Measurements from ENCODE around the gene RASSF4.
"Not testable (repeated sequence)": the region's sequence is repeated elsewhere in the genome, so short reads cannot be mapped to it uniquely, and the experiment has no call there.

The RASSF4 gene

DNA sequence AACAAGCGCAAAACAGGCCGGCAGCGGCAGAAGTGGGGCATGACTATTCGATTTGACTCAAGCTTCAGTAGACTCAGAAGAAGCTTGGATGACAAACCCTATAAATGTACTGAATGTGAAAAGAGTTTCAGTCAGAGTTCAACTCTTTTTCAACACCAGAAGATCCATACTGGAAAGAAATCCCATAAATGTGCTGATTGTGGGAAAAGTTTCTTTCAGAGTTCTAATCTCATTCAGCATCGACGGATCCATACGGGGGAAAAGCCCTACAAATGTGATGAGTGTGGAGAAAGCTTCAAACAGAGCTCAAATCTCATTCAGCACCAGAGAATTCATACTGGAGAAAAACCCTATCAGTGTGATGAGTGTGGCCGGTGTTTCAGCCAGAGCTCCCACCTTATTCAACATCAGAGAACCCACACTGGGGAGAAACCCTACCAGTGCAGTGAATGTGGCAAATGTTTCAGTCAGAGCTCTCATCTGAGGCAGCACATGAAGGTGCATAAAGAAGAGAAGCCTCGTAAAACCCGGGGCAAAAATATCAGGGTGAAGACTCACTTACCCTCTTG, 43.9 kb downstream of the RASSF4 start:
- DNase-seq: no peak

DNA sequence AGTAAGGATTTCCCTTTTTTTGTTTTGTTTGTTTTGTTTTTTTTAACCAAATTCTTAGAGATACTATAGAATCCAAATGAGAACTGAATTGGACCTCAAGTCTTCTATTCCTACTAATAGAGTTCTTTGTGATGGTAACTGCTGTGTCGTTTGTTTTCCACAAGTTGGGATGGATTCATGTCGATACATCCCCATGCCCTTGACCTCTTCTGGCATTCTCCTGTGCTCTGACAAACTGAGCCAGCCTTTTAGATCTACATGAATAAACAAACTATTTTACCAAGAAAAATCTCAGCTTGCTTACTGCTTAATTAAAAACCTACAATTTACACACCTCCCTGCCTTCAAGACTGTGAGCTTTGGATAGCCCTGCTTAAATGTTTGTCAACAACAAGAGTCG, 45.1 kb downstream of the RASSF4 start:
- DNase-seq: no peak

DNA sequence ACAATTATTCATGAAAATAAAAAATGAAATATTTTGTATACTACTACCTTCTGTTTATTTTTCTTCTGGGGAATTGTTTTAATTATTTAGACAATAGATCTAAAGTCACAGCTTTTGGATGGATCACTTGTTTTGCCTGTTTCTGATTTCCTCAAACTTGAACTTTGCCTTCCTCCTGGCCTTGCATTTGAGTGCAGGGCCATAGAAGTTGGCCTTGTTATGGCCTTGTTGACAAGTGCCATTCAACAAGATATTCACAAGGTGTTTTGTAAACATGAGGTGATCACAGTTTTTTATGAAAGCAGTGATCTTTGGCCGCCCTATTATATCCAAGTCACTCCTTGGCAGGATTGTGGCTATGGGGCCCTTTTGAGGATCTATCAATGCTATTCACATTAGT, 45.7 kb downstream of the RASSF4 start:
- DNase-seq: no peak

DNA sequence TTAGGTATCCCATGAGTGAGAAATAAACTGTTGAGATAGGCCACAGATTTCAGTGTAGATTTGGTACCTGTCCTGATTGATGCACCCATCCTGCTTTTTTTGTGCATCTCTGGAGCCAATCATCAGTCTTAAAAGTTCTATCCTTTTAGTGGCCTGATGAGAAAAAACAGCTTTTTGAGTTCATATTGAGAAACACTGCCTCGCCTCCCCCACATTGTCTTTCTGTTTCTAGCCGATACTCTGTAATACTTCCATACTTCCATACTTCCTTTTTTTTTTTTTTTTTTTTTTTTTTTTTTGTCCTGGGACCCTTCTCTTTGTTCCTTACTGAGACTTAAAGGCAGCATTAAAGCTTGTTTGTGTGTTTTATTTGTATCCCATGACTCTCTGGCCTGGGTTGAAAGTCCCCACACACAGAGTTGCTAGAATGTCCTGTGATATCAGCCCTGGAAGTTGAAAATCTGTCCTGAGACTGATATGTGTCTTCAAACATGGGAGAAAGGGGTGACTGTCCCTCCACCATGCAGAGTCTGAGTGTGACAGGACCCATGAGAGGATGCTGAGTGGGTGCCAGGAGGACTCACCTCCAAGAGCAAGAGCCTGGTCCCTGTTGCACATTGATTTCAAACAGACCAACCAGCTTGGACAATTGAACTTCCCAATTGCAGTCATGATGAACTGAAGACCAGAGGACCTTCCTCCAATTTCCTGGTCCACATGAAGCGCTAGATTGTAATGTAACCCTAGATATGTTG, 46.9 kb downstream of the RASSF4 start:
- no peak for DNase-seq

DNA sequence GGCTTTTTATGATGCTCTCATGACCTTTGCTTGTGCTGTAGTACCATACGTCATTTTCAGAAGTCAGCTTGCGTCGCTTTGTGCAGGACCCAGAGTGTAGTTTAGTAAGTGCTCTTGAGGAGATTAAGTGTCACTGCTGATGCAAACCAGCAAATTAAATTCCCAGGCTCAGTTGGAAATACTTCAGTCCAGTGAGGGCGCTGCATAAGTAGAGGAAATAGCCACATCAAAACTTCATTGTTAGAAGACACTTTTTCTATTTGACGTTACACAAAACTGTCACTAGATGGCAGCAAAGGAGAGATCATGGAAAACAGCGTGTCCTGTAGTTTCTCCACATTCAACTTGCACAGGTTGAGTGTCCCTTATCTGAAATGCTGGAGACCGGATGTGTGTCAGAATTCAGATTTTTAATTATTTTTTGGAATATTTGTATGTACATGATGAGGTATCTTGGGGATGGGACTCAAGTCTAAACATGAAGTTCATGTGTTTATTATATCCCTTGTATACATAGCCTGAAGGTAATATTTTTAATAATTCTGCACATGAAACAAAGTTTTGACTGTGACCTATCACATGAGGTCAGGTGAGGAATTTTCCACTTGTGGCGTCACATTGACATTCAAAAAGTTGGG, 49.0 kb downstream of the RASSF4 start:
- peak; percentile 48 for DNase-seq

DNA sequence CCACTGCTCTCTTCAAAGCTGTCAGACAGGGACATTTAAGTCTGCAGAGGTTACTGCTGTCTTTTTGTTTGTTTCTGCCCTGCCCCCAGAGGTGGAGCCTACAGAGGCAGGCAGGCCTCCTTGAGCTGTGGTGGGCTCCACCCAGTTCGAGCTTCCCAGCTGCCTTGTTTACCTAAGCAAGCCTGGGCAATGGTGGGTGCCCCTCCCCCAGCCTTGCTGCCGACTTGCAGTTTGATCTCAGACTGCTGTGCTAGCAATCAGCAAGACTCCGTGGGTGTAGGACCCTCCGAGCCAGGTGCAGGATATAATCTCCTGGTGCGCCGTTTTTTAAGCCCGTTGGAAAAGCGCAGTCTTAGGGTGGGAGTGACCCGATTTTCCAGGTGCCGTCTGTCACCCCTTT, 55.0 kb downstream of the RASSF4 start:
- DNase-seq: not testable (repeated sequence)

DNA sequence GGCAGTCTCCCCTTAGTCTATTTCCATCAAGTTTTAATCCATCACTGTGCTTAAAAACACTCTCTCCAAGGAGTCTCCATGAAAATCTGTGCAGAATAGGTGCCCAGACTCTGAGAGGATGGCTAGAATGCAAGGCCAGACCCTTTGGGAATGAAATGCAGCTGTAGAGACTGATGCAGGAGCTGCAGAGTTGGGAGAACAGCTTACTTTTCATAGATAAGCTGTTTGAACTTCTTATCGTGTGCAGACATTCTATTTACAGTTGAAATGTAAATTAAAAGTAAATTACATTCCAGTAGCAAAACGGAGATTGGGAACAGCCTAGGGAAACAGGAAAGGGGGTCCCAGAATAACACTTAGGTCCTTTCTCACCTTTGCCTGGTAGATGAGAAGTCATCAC, 56.0 kb downstream of the RASSF4 start:
- no peak for DNase-seq

DNA sequence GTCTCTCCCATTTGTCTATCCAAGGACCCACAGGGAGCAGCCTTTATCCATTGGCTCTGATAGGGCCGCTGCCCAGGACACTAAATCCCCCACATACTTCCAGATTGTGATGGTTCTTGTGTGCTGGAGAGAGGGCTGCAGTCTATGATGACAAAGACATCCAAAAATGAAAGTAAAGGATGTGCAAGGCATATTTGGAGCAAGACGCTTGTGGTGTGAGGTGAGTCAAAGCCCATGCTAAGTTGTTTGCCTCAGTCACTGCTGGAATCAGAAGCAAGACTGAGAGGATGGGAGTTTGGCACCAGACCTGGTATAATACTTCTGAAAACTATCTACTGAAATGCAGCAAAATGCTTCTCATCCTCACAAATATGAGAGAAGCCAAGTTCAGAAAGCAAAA, 63.8 kb downstream of the RASSF4 start:
- DNase-seq: no peak

DNA sequence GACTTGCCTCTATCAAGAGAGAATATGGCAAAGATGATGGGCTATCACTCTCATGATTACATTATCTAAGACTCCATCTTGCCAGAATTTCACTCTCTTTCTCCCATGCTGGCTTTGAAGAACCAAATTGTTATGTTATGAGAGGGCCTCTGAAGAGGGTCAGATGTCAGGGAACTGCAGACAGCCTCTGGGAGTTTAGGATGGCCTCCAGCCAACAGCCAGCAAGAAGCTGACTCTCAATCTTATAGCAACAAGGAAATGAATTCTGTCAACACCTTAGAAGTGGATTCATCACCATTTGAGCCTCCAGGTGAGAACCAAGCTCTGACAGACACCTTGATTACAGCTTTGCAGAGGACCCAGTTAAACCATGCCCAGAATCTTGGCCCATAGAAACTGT, 74.7 kb downstream of the RASSF4 start:
- DNase-seq: no peak

DNA sequence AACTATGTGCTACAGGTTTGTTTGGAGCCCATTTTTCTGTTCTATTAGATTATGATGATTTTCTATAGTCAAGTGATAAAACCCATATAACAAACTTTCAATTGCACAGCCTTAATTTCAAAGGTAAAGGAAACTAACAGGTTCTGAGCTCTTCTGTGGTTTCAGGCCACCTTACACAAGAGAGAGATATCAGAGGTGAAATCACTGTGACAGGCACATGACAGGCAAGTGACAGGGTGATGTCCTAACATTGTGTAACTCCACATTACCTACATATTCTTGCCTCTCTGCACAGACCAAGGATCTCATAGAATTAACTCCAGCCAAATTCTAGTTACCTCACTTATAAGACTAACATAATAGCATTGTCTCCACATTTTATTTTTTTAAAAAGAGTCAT, 76.1 kb downstream of the RASSF4 start:
- no peak for DNase-seq

DNA sequence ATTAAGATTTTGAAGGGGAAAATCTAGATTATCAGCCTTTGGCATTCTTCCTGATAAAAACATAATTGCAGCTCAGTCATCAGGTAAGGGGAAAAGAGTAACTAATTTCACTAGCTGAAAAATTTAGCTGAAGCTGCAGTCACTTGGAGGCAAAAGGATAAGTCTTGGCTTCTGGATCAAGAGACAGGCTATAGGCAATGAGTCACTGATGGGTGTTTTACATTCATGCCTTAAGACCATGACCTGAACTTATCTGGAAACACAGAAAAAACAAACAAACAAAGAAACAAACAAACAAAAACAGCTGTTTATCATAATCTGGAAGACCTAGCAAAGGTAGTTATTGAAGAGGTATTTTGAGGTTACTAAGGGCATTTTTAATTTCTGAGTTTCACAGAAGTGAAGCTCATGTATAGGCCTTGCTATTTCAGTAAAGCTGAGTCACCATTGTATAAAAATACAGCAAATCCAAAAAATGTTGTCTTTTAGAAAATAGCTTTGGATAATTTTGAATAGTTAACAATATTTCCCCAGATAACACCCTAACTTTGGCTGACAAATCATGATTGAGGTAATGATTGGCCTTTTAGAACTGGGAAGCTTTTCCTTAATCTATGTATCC, 81.4 kb downstream of the RASSF4 start:
- no peak for DNase-seq

DNA sequence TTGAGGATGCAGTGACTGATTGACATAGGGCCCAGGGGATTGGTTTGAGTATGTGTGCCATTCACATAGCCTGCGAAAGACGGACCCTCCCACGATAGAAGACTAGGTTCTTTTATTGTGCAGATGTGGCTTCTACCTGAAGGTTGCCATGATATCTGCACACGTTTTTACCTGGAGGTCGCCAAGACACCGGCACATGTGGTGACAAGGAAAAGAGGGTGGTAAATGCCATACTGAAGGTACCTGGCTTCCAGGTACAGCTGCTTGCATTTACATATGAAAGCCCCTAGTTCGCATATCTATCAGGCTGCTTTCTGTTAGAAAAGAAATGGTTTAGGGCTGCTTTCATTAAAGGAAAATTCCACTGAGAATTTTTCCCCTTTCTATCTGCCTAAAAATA, 84.7 kb downstream of the RASSF4 start:
- no peak for DNase-seq

Data from right kidney (tissue), 1 donor.